A673 (cell line): ENCODE results near the gene CNIH3. TPM values are rescaled to one million over a fixed set of nuclear protein-coding genes. Genes with fewer than 3 reads are reported as not detected.

Experiments used
- BruUV-seq: library from RNA; stranded (reverse); fragments of 400-500 nt; replicated peaks from 2 replicates; lab custom pipeline; 2021; lab: Mats Ljungman, UMichigan
- CTCF ChIA-PET: fragments of 300-600 bp; sonication (Branson Sonifier 250); formaldehyde crosslinking; loops from one replicate; lab custom pipeline; 2022; ENCODE audit warnings: antibody characterized with exemption; lab: Charles Lee
- POLR2A ChIA-PET: fragments of 300-600 bp; sonication (Branson Sonifier 250); formaldehyde crosslinking; loops from one replicate; lab custom pipeline; 2022; ENCODE audit warnings: antibody characterized with exemption; ENCODE audit not compliant: low non-redundant PET; lab: Charles Lee
- DNase-seq: peaks from one replicate; pipeline ENCODE4 v3.0.0-alpha.2; 2015; ENCODE audit warnings: low spot score
- H3K27ac ChIP-seq: fragments of 200-600 bp; sonication (generic); 2 replicates; pipeline ENCODE4 v1.5.1; 2016; ENCODE audit warnings: mixed run types, low read depth, mild to moderate bottlenecking, mixed read lengths, antibody characterized with exemption, low read length; ENCODE audit not compliant: poor library complexity, severe bottlenecking
- H3K27me3 ChIP-seq: fragments of 200-600 bp; sonication (generic); replicated peaks from 2 replicates; pipeline ENCODE4 v1.6.1; 2017; ENCODE audit warnings: mixed run types, low read depth, mild to moderate bottlenecking, mixed read lengths, antibody characterized with exemption, low read length; ENCODE audit not compliant: insufficient read depth, poor library complexity
- H3K36me3 ChIP-seq: fragments of 200-600 bp; sonication (generic); 2 replicates; pipeline ENCODE4 v1.6.1; 2016; ENCODE audit warnings: mixed run types, mild to moderate bottlenecking, mixed read lengths, antibody characterized with exemption, low read length; ENCODE audit not compliant: insufficient read depth, poor library complexity, severe bottlenecking
- H3K4me1 ChIP-seq: fragments of 200-600 bp; sonication (generic); 2 replicates; pipeline ENCODE4 v1.6.1; 2017; ENCODE audit warnings: mixed run types, mild to moderate bottlenecking, mixed read lengths, antibody characterized with exemption, low read length; ENCODE audit not compliant: insufficient read depth, poor library complexity, severe bottlenecking
- H3K4me3 ChIP-seq: fragments of 200-600 bp; sonication (generic); 2 replicates; pipeline ENCODE4 v1.5.1; 2016; ENCODE audit warnings: low read depth, mixed run types, mild to moderate bottlenecking, mixed read lengths, low read length; ENCODE audit not compliant: poor library complexity, severe bottlenecking
- H3K9me3 ChIP-seq: fragments of 200-600 bp; sonication (generic); 2 replicates; pipeline ENCODE4 v1.6.1; 2016; ENCODE audit warnings: mixed run types, low read depth, mild to moderate bottlenecking, mixed read lengths, antibody characterized with exemption, low read length; ENCODE audit not compliant: poor library complexity, severe bottlenecking
- EZH2 ChIP-seq: fragments of 200-600 bp; sonication (generic); IDR thresholded peaks from 2 replicates; pipeline ENCODE4 v1.6.1; 2017; ENCODE audit warnings: borderline replicate concordance, low read depth, mild to moderate bottlenecking, mixed read lengths, antibody characterized with exemption, low read length; ENCODE audit not compliant: poor library complexity, severe bottlenecking
- intact Hi-C: fragments of 100-400 bp; cut with micrococcal nuclease; formaldehyde crosslinking; loops from one replicate; pipeline ENCODE4 v1.10.0; 2022; ENCODE audit not compliant: unreplicated experiment
- total RNA-seq: library from RNA; stranded (reverse); gene quantifications from 2 replicates; pipeline ENCODE4 v1.2.3, GENCODE V29; 2021
- TF ChIP-seq, protein P1 (sequence below): fragments of 300-800, 200-600 bp; sonication (generic); conservative IDR thresholded peaks from 2 replicates; pipeline ENCODE4 v1.5.1; 2017; ENCODE audit warnings: low read depth, mild to moderate bottlenecking, antibody characterized with exemption, low read length, moderate library complexity, mixed read lengths

Gene CNIH3
- total RNA-seq, 1 experiment from 2014 or later = 3.8 TPM

GRCh38 chr1:224621813-224622682 is 5.9 kb downstream of the CNIH3 start:
- no peak for DNase-seq
- H3K36me3 ChIP-seq = no peaks in the 10 kb centered on the region
- H3K4me1 ChIP-seq = no peaks in the 10 kb centered on the region
- H3K27me3 ChIP-seq = peaks cover 44% of the 10 kb centered on the region
- intact Hi-C loops = no loop called here
- TF ChIP-seq EZH2 = no peak
- TF ChIP-seq, protein P1, sequence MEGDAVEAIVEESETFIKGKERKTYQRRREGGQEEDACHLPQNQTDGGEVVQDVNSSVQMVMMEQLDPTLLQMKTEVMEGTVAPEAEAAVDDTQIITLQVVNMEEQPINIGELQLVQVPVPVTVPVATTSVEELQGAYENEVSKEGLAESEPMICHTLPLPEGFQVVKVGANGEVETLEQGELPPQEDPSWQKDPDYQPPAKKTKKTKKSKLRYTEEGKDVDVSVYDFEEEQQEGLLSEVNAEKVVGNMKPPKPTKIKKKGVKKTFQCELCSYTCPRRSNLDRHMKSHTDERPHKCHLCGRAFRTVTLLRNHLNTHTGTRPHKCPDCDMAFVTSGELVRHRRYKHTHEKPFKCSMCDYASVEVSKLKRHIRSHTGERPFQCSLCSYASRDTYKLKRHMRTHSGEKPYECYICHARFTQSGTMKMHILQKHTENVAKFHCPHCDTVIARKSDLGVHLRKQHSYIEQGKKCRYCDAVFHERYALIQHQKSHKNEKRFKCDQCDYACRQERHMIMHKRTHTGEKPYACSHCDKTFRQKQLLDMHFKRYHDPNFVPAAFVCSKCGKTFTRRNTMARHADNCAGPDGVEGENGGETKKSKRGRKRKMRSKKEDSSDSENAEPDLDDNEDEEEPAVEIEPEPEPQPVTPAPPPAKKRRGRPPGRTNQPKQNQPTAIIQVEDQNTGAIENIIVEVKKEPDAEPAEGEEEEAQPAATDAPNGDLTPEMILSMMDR = no peak
- BruUV-seq = no TSS peak
- ChIA-PET CTCF (no interaction called here), POLR2A (no interaction called here)
- no peaks in the 10 kb centered on the region for H3K9me3 ChIP-seq
- no peak overlapping the region for H3K4me3 ChIP-seq
- H3K27ac ChIP-seq = no peak overlapping the region

DNA sequence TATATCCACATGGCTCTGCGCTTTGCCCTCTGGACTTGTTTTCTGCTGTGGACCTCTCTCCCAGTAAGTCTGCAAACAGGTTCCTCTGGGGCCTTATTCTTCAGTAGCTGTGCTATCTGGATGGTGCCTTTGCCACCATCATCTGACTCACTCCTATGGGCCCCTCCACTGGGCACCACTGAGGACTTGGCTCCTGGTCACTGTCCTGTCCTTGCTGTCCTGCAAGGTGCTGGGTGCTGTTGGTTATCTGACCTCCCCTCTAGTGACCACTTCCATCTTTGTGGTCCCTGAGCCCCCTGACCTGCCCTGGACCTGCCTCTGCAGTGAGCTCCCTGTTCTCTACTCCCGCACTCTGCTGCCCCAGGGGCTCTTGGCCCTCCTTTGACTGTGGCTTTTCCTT is 6.7 kb downstream of the CNIH3 start:
- no peaks in the 10 kb centered on the region for H3K4me1 ChIP-seq
- POLR2A ChIA-PET = no interaction called here
- BruUV-seq = no TSS peak
- intact Hi-C loops = no loop called here
- H3K36me3 ChIP-seq = no peaks in the 10 kb centered on the region
- CTCF ChIA-PET = no interaction called here
- no peak overlapping the region for H3K4me3 ChIP-seq
- peaks cover 36% of the 10 kb centered on the region for H3K27me3 ChIP-seq
- TF ChIP-seq, protein P1 = no peak
- TF ChIP-seq EZH2 = no peak
- H3K27ac ChIP-seq = no peak overlapping the region
- DNase-seq = no peak
- H3K9me3 ChIP-seq = no peaks in the 10 kb centered on the region

DNA sequence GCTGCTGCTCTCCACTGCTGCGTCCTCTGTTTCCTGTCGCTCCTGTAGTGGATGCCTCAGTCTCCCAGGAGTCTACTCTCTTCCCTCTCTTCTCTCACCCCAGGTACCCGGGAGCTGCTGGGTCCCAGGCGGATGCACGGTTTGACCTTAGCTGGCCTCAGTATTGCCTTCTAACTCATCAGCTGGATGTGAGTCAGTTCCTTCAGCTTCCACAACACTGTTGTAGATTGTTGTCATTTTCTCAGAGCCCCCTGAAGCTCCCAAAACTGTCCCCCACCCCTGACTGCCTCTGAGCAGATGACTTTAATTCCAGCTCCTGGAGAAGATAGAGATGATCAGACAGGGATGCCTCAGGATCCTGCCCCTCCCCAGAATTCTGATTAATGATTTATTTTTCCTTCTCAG is 7.2 kb downstream of the CNIH3 start:
- Histone ChIP-seq H3K36me3 (no peaks in the 10 kb centered on the region), H3K4me3 (no peak overlapping the region), H3K27me3 (peaks cover 31% of the 10 kb centered on the region), H3K9me3 (no peaks in the 10 kb centered on the region), H3K4me1 (no peaks in the 10 kb centered on the region), H3K27ac (no peak overlapping the region)
- POLR2A ChIA-PET = no interaction called here
- TF ChIP-seq EZH2 = no peak
- TF ChIP-seq, protein P1 = no peak
- no peak for DNase-seq
- CTCF ChIA-PET = no interaction called here
- BruUV-seq = no TSS peak
- intact Hi-C loops = no loop called here
